Smooth muscle cell of the coronary artery (primary cell): ENCODE data around the gene ARHGAP25. TPM values are rescaled to one million over a fixed set of nuclear protein-coding genes. Genes with fewer than 3 reads are reported as not detected.

Experiments used
- total RNA-seq: library from RNA; depleted of rRNA; stranded (reverse); fragments of >200 nt; gene quantifications from 2 replicates; pipeline ENCODE4 v1.2.3, GENCODE V29; 2014; ENCODE audit warnings: low replicate concordance

Gene ARHGAP25
- total RNA-seq: 1.1 and 3.9 TPM in 2 replicates

DNA sequence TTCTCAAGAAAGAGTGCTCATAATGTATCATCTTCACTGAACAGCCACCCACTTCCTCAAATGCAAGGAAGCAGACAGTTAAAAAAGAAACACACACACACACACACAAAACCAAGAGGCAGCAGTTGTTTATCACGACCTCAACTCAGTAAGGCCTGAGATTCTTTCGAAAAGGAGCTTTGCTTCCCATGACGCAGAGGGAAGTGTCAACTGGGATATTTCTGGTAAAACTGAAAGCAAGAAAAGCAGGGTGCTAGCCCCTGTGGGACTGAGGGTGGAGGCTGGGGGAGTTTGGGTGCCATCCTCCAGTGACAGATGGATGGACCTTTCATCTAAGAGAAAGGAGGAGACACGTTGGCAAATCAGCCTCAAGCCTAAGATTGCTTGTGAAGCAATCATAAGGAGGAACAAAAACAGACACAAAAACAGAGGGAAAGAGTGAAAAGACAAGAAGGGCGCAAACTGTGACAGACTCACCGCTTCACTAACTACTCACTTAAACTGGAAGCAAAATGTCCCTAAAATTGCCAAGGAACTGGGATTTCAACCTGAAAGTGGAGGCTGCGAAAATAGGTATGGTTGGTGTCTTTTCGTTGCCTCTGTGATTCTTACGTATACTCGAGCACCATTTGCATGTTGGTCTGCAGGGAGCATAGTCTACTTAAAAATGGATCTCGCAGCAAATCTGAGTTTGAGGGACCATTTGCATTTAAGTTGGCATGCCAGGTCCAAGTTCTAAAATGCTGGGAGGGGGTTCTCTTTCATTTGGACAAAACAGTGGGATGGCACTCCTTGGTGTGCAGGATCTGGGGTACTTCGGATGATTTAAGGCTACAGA is at the start of gene ARHGAP25:
Gene ARHGAP25, plus strand, starts transcription at position 124 of the 838 bp plus-strand sequence. Its CDS starts 389 bp downstream, at position 513.

DNA sequence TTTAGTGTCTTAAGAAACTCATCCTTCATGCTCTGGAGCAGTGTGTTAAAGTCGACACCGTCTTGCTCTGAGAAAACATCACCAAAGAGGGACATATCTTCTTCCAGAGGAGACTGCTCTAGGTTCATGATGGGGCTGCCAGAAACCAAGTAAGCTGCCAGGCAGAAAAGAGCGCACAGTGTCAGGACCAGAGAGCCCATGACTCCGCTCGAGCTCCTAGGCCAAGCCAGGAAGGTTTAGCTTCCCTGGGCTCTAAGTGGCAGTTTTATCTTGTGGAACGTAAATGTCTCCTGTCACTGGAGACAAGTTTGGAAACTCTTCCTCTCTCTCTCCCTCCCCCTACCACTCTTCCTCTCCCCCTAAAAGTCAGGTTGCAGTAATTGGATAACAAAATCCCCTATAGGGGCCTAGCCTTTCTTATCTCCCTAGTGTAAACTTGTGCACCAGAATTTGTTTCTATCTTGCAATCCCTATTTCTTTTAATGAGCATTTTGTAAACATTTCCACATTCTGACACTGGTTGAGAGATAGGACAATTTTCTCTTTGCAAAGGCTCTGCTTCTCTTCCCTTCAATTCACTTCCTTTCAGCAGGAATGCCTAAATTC is 136.7 kb downstream of the ARHGAP25 start, which contains the start of gene BMP10:
Gene BMP10, minus strand, starts transcription at position 239 of the 606 bp plus-strand sequence. Its CDS starts 39 bp downstream, at position 200.

Other genes with a start within 250 kb of the ARHGAP25 start
- gene PROKR1, start 91.2 kb upstream of the ARHGAP25 start, total RNA-seq: not detected in 2 replicates
- gene BMP10, start 136.6 kb downstream of the ARHGAP25 start, total RNA-seq: not detected in 2 replicates
- gene GKN2, start 218.1 kb downstream of the ARHGAP25 start, total RNA-seq: 0.23 TPM in 1 of 2 replicates, not detected in the other
- gene GKN1, start 239.8 kb downstream of the ARHGAP25 start, total RNA-seq: not detected in 2 replicates